ENCODE data around the gene SLC8A1. TPM values are rescaled to one million over a fixed set of nuclear protein-coding genes. Genes with fewer than 3 reads are reported as not detected.
A peak's percentile ranks its signal among the peaks of the same experiment; 100 is the strongest.

Gene SLC8A1
- total and polyA plus RNA-seq, 8 donors = 5.4 to 39.7 (median 6.6) TPM

DNA sequence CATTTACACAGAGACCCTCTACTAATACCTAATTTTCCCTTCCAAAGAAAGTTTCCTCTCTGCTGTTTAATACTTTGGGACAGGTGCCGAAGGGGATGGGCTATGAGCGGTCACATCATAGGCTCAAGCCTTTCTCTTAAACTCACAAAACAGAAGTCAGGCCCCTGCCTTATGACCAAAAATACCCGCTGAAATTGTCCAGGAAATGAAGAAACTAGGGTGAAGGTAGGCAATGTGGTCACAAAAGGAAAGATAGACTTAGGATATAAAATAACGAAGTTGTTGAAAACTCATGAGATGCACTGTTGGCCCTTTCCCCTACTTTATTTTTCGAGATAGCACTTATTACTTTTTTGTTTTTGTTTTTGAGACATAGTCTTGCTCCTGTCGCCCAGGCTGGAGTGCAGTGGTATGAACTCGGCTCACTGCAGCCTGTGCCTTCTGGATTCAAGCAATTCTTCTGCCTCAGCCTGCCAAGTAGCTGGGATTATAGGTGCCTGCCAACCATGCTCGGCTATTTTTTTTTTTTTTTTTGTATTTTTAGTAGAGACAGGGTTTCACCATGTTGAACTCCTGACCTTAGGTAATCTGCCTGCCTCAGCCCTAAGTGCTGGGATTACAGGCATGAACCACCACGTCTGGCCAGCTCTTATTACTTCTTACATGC lies 16.3 kb downstream of the SLC8A1 start:
- intact Hi-C loops (cut with DNase I) = no loop called here
- H3K27ac ChIP-seq = peak overlapping the region; percentile 1 to 2
- TF ChIP-seq, protein P1, sequence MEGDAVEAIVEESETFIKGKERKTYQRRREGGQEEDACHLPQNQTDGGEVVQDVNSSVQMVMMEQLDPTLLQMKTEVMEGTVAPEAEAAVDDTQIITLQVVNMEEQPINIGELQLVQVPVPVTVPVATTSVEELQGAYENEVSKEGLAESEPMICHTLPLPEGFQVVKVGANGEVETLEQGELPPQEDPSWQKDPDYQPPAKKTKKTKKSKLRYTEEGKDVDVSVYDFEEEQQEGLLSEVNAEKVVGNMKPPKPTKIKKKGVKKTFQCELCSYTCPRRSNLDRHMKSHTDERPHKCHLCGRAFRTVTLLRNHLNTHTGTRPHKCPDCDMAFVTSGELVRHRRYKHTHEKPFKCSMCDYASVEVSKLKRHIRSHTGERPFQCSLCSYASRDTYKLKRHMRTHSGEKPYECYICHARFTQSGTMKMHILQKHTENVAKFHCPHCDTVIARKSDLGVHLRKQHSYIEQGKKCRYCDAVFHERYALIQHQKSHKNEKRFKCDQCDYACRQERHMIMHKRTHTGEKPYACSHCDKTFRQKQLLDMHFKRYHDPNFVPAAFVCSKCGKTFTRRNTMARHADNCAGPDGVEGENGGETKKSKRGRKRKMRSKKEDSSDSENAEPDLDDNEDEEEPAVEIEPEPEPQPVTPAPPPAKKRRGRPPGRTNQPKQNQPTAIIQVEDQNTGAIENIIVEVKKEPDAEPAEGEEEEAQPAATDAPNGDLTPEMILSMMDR (IDR thresholded peaks at IDR 0.05) = no peak

DNA sequence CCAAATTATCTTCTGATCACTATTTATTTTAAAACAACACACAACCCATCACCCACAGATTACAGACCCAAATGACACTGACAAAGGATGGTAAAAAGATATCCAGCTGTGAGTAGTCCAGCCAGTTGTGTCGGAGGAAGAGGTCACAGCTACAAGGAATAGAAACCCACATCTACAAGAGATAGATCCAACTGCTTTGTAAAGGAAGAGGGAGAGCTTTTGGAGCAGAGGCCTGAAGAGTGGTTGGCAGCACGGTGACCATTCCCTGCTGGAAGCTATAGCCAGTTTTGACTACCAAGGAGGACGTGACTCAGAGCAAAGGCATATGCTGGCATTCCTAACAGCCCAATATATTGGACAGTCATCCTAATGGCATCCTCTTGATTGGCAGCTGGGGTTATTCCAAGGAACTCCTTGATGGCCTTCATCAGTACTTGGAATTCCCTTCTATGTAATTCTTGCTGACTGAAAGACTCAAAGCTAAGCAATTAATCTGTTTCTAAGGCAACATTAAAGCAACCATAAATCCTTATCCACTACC lies 17.1 kb downstream of the SLC8A1 start:
- H3K27ac ChIP-seq = peak overlapping the region; percentile 1 to 2
- intact Hi-C loops (cut with DNase I) = no loop called here
- ATAC-seq = peak; percentile 72

More for the DNA sequence above, 16.3 kb downstream of the SLC8A1 start:
- ATAC-seq (no peak), DNase-seq (no peak)
- Histone ChIP-seq H3K36me3 (no peaks in the 10 kb centered on the region), H3K4me3 (no peak overlapping the region), H3K27me3 (no peaks in the 10 kb centered on the region), H3K9me3 (no peaks in the 10 kb centered on the region), H3K4me1 (peaks cover 10 to 33% of the 10 kb centered on the region in 2 donors)

DNA sequence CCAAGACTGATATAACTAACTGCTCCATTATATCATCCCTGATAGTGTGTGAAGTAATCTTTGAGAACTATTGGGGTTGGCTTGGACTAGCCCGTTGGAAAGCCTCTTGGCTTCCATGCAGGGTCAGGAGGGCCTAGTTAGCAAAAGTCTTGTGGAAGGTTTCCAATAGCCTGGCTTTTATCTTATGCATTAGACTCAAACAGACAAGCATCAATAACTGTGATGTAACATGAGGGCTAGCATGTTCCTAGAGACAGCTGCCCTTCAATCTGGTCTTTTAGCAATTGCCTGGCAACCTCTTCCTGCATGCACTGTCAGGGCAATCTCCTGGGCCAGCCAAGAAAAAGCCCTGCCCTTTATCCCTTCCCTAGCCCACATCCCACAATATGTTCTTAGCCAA lies 18.2 kb downstream of the SLC8A1 start:
- Histone ChIP-seq H3K36me3 (no peaks in the 10 kb centered on the region), H3K27me3 (no peaks in the 10 kb centered on the region), H3K4me1 (peaks cover 10 to 27% of the 10 kb centered on the region in 2 donors), H3K9me3 (no peaks in the 10 kb centered on the region), H3K4me3 (no peak overlapping the region), H3K27ac (no peak overlapping the region)
- ATAC-seq (no peak), DNase-seq (no peak)
- TF ChIP-seq, protein P1 (IDR thresholded peaks at IDR 0.05) = no peak
- intact Hi-C loops (cut with DNase I) = no loop called here

More for the DNA sequence above, 17.1 kb downstream of the SLC8A1 start:
- Histone ChIP-seq H3K36me3 (no peaks in the 10 kb centered on the region), H3K27me3 (no peaks in the 10 kb centered on the region), H3K9me3 (no peaks in the 10 kb centered on the region), H3K4me3 (no peak overlapping the region), H3K4me1 (peaks cover 10 to 27% of the 10 kb centered on the region in 2 donors)
- no peak for DNase-seq
- TF ChIP-seq, protein P1 (IDR thresholded peaks at IDR 0.05) = no peak

DNA sequence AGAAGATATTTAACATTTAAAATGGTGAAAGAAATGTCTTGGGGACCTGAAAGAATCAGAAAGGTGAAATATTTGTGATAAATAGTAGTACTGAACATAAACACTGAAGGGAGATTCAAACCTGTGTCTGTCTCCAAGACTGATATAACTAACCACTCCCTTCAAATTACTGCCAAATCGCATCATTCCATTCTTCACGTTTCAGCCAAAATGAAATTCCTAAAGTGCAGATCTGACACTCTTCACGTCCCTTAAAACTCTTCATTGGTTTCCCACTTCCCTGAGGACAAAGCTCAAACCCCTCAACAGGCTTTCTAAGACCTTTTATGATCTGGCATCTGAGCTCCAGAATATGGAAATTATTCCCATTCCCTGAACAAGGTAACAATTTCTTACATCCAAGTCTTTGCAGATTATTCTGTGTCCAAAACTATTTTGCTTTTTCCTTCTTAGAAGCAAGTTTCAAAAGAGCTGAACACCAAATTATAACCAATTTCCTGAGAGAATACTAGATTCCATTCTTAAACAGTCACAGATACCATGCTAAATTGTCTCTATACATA lies 18.9 kb downstream of the SLC8A1 start:
- ATAC-seq (no peak), DNase-seq (no peak)
- Histone ChIP-seq H3K4me3 (no peak overlapping the region), H3K9me3 (no peaks in the 10 kb centered on the region), H3K27me3 (no peaks in the 10 kb centered on the region), H3K27ac (no peak overlapping the region), H3K36me3 (no peaks in the 10 kb centered on the region), H3K4me1 (peaks cover 10 to 27% of the 10 kb centered on the region in 2 donors)
- intact Hi-C loops (cut with DNase I) = no loop called here
- TF ChIP-seq, protein P1 (IDR thresholded peaks at IDR 0.05) = no peak

DNA sequence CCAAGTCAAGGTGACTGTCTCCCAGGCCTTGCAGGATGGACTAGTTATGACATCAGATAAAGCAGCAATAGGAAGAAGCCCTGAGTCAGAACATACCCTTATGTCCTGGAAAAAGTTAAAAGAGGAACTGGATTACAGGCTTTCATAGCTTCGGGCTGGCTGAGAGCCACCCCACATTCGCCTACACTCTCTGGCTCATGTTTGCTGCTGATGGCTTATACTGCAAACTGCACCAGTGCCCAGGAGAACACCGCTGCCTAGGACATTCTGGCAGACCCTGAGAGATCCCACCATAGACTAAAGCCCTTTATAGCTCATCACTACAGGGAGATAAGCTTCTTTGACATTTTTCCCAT lies 20.3 kb downstream of the SLC8A1 start:
- Histone ChIP-seq H3K4me1 (peaks cover 10 to 27% of the 10 kb centered on the region in 2 donors), H3K36me3 (no peaks in the 10 kb centered on the region), H3K9me3 (no peaks in the 10 kb centered on the region), H3K27ac (peak overlapping the region in 1 of 2 donors; percentile 5), H3K27me3 (no peaks in the 10 kb centered on the region), H3K4me3 (no peak overlapping the region)
- TF ChIP-seq, protein P1 (IDR thresholded peaks at IDR 0.05) = no peak
- intact Hi-C loops (cut with DNase I) = no loop called here
- DNase-seq (peak in 1 of 4 donors; percentile 52), ATAC-seq (peak; percentile 77)

All from left lung (tissue), 10 donors.